ENCODE measurements around the gene CDH1.

CDH1 gene

DNA sequence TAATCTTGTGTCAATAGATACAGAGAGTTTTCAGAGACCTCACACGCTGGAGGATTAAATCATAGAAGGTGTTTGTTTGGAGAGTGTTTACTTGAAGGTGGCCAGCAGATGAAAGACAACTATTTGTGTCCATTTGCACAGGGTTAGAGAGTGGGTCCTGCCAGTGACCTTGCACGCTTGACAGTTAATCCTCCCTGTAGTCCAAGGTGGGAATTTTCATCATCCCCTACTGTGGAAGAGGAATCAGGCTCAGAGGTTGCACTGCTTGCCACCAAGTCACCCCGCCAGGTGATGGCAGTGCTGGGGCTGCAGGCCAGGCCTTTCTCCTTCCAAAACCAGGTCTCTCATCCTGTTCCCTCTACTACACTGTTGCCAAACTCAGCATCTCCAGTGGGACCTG is 12.3 kb downstream of the CDH1 start:
- Histone ChIP-seq H4K5ac (ENCODE audit: low read length) (no peak overlapping the region), H3K18ac (ENCODE audit: low read length) (no peak overlapping the region), H3K9ac (ENCODE audit: low read length) (no peak overlapping the region), H3K79me2 (ENCODE audit: control insufficient read depth, insufficient read depth, low read length) (peaks cover 19% of the 10 kb centered on the region), H3K4me3 (ENCODE audit: low read length) (no peak overlapping the region), H2BK120ac (ENCODE audit: low read depth, low read length) (no peak overlapping the region), H3K4me2 (ENCODE audit: low read length) (no peak overlapping the region), H3K27ac (ENCODE audit: low read depth, low read length) (no peak overlapping the region), H3K27me3 (ENCODE audit: insufficient read depth, low read length, poor library complexity) (no peaks in the 10 kb centered on the region), H4K8ac (ENCODE audit: low read depth, low read length) (no peak overlapping the region), H3K36me3 (ENCODE audit: control insufficient read depth, insufficient read depth, low read length) (peaks cover 1% of the 10 kb centered on the region), H3K4me1 (ENCODE audit: control insufficient read depth, low read depth, low read length) (peaks cover 2% of the 10 kb centered on the region), H2AK5ac (ENCODE audit: low read length) (no peak overlapping the region), H3K4ac (ENCODE audit: low read depth, low read length) (no peak overlapping the region), H2BK5ac (ENCODE audit: low read length) (no peak overlapping the region), H2BK15ac (replicated peaks; ENCODE audit: low read depth) (no peak overlapping the region), H3K79me1 (ENCODE audit: low read length) (peaks cover 1% of the 10 kb centered on the region), H3K23ac (ENCODE audit: low read length) (no peak overlapping the region), H3K56ac (ENCODE audit: low read length) (no peak overlapping the region)
- WGBS (ENCODE audit: extremely low coverage, insufficient coverage, low lambda C conversion rate): no CpG with 5 or more reads among the region's 3 CpGs
- peak; percentile 62 for DNase-seq

DNA sequence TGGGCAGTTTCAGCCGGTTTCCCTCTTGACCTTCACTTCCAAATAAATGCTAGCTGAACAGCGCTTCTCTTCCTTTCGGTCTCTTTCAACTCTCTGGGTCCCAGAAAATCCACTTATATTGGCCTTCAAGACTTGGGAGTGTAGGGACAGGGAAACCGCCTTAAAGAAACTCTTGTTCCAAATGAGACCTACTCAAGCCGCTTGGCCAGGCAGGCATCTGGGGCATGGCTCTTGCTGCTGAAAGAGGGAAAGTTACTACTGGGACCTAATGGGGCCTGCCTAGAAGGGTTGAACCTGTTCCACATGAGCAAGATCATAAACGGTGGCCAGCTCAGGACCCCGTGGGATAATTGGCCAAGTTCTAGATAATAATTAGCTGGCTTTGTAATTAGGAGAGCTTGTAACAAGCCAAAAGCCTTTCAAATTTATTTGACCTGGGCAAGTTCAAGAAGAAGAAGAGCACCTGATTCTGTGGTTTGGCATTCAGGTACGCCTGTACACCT is 13.2 kb downstream of the CDH1 start:
- no CpG with 5 or more reads among the region's 8 CpGs for WGBS (ENCODE audit: extremely low coverage, insufficient coverage, low lambda C conversion rate)
- Histone ChIP-seq H3K4me3 (ENCODE audit: low read length) (no peak overlapping the region), H3K4me1 (ENCODE audit: control insufficient read depth, low read depth, low read length) (peaks cover 2% of the 10 kb centered on the region)

DNA sequence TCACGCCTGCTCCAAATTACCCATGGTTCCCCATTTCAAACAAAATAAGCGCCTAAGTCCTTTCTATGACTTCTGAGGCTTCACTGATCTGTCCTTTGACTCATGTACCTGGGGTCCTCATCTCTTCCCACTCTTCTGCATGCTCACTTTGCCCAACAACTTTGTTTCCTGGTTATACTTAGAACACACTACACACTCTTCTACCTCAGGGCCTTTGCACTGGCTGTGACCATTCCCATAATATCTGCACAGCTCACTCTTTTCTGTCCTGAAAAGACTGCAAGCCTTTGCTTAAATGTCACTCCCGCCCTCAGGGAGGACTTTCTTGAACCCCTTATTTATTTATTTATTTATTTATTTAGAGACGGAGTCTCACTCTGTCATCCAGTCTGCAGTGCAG is 14.1 kb downstream of the CDH1 start:
- Histone ChIP-seq H3K4ac (ENCODE audit: low read depth, low read length) (no peak overlapping the region), H4K8ac (ENCODE audit: low read depth, low read length) (no peak overlapping the region), H2BK5ac (ENCODE audit: low read length) (no peak overlapping the region), H2BK15ac (replicated peaks; ENCODE audit: low read depth) (no peak overlapping the region), H3K4me1 (ENCODE audit: control insufficient read depth, low read depth, low read length) (peaks cover 2% of the 10 kb centered on the region), H3K36me3 (ENCODE audit: control insufficient read depth, insufficient read depth, low read length) (peaks cover 1% of the 10 kb centered on the region), H4K5ac (ENCODE audit: low read length) (no peak overlapping the region), H3K79me1 (ENCODE audit: low read length) (peaks cover 1% of the 10 kb centered on the region), H3K23ac (ENCODE audit: low read length) (no peak overlapping the region), H3K18ac (ENCODE audit: low read length) (no peak overlapping the region), H3K9ac (ENCODE audit: low read length) (no peak overlapping the region), H2BK120ac (ENCODE audit: low read depth, low read length) (no peak overlapping the region), H3K4me2 (ENCODE audit: low read length) (no peak overlapping the region), H3K79me2 (ENCODE audit: control insufficient read depth, insufficient read depth, low read length) (peaks cover 19% of the 10 kb centered on the region), H2AK5ac (ENCODE audit: low read length) (no peak overlapping the region), H3K27me3 (ENCODE audit: insufficient read depth, low read length, poor library complexity) (no peaks in the 10 kb centered on the region), H3K27ac (ENCODE audit: low read depth, low read length) (no peak overlapping the region), H3K56ac (ENCODE audit: low read length) (no peak overlapping the region), H3K4me3 (ENCODE audit: low read length) (no peak overlapping the region)
- DNase-seq: no peak
- WGBS (ENCODE audit: extremely low coverage, insufficient coverage, low lambda C conversion rate): no CpG with 5 or more reads among the region's 4 CpGs

More for the DNA sequence above, 13.2 kb downstream of the CDH1 start:
- H2AK5ac ChIP-seq (ENCODE audit: low read length): no peak overlapping the region
- no peaks in the 10 kb centered on the region for H3K27me3 ChIP-seq (ENCODE audit: insufficient read depth, low read length, poor library complexity)
- H3K36me3 ChIP-seq (ENCODE audit: control insufficient read depth, insufficient read depth, low read length): peaks cover 1% of the 10 kb centered on the region
- H2BK15ac ChIP-seq (replicated peaks; ENCODE audit: low read depth): no peak overlapping the region
- no peak overlapping the region for H3K23ac ChIP-seq (ENCODE audit: low read length)
- no peak overlapping the region for H3K56ac ChIP-seq (ENCODE audit: low read length)
- no peak overlapping the region for H2BK120ac ChIP-seq (ENCODE audit: low read depth, low read length)
- no peak overlapping the region for H3K9ac ChIP-seq (ENCODE audit: low read length)
- DNase-seq: no peak
- H3K79me1 ChIP-seq (ENCODE audit: low read length): peaks cover 1% of the 10 kb centered on the region
- no peak overlapping the region for H4K8ac ChIP-seq (ENCODE audit: low read depth, low read length)
- H4K5ac ChIP-seq (ENCODE audit: low read length): no peak overlapping the region
- H3K79me2 ChIP-seq (ENCODE audit: control insufficient read depth, insufficient read depth, low read length): peaks cover 20% of the 10 kb centered on the region
- no peak overlapping the region for H3K4ac ChIP-seq (ENCODE audit: low read depth, low read length)
- no peak overlapping the region for H3K18ac ChIP-seq (ENCODE audit: low read length)
- no peak overlapping the region for H3K27ac ChIP-seq (ENCODE audit: low read depth, low read length)
- no peak overlapping the region for H2BK5ac ChIP-seq (ENCODE audit: low read length)
- H3K4me2 ChIP-seq (ENCODE audit: low read length): no peak overlapping the region

DNA sequence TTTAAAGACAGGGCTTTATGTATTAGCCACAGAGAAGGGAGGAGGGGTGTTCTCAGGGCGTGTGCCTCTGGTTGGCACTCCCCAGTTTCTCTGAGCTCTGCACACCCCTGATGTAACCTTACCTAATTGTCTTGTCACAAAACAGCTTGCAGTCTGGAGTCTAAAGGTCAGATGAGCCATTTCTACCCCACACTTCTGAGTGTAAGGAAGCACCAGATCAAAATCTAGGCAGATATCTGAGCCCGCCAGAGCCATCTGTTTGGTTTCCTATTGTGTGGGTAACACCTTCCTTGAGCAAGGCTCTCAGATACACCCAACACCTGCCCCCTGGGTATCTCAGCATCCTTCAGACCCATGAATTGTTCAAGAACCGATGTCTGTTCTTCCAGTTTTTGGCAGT is 15.5 kb downstream of the CDH1 start:
- H3K79me1 ChIP-seq (ENCODE audit: low read length): peaks cover under 1% of the 10 kb centered on the region
- H2AK5ac ChIP-seq (ENCODE audit: low read length): no peak overlapping the region
- no peak overlapping the region for H3K18ac ChIP-seq (ENCODE audit: low read length)
- H3K79me2 ChIP-seq (ENCODE audit: control insufficient read depth, insufficient read depth, low read length): peaks cover 15% of the 10 kb centered on the region
- H3K27ac ChIP-seq (ENCODE audit: low read depth, low read length): no peak overlapping the region
- no peak overlapping the region for H3K4me2 ChIP-seq (ENCODE audit: low read length)
- H3K9ac ChIP-seq (ENCODE audit: low read length): no peak overlapping the region
- H2BK15ac ChIP-seq (replicated peaks; ENCODE audit: low read depth): no peak overlapping the region
- no peak overlapping the region for H2BK120ac ChIP-seq (ENCODE audit: low read depth, low read length)
- no peak overlapping the region for H4K5ac ChIP-seq (ENCODE audit: low read length)
- DNase-seq: peak; percentile 33
- H3K4me3 ChIP-seq (ENCODE audit: low read length): no peak overlapping the region
- peaks cover 2% of the 10 kb centered on the region for H3K4me1 ChIP-seq (ENCODE audit: control insufficient read depth, low read depth, low read length)
- H3K36me3 ChIP-seq (ENCODE audit: control insufficient read depth, insufficient read depth, low read length): peaks cover 1% of the 10 kb centered on the region
- WGBS (ENCODE audit: extremely low coverage, insufficient coverage, low lambda C conversion rate): no CpG with 5 or more reads among the region's 3 CpGs
- H4K8ac ChIP-seq (ENCODE audit: low read depth, low read length): no peak overlapping the region
- H2BK5ac ChIP-seq (ENCODE audit: low read length): no peak overlapping the region
- H3K4ac ChIP-seq (ENCODE audit: low read depth, low read length): no peak overlapping the region
- H3K23ac ChIP-seq (ENCODE audit: low read length): no peak overlapping the region
- no peaks in the 10 kb centered on the region for H3K27me3 ChIP-seq (ENCODE audit: insufficient read depth, low read length, poor library complexity)
- H3K56ac ChIP-seq (ENCODE audit: low read length): no peak overlapping the region

DNA sequence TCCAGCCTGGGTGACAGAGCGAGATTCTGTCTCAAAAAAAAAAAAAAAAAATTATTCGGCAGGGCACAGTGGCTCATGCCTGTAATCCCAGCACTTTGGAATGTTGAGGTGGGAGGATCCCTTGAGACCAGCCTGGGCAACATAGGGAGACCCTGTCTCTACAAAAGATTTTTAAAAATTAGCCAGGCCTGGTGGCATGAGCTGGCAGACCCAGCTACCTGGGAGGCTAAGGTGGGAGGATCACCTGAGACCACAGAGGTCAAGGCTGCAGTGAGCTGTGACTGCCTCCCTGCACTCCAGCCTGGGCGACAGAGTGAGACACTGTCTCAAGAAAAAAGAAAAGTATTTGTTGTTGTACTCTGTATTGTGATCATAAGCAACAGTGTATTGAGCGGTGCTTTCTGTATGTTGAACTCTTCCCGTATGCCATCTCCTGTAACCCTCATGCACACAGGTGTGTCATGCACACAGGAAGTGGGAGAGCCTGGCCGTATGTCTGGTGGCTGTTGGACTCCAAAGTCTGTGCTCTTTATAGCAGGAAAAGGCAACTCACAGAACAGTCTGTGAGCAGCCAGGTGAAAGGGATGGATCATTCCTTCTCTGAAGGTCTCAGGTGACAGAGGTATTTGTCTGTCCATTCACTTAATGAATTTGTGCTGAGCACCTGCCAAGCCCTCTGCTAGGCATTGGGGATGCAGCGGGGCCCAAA is 17.1 kb downstream of the CDH1 start:
- Histone ChIP-seq H3K4me2 (ENCODE audit: low read length) (no peak overlapping the region), H3K9ac (ENCODE audit: low read length) (no peak overlapping the region), H3K27ac (ENCODE audit: low read depth, low read length) (no peak overlapping the region), H2BK5ac (ENCODE audit: low read length) (no peak overlapping the region), H3K4me3 (ENCODE audit: low read length) (no peak overlapping the region), H3K79me1 (ENCODE audit: low read length) (no peaks in the 10 kb centered on the region), H3K56ac (ENCODE audit: low read length) (no peak overlapping the region), H2AK5ac (ENCODE audit: low read length) (no peak overlapping the region), H3K79me2 (ENCODE audit: control insufficient read depth, insufficient read depth, low read length) (peaks cover 15% of the 10 kb centered on the region), H4K8ac (ENCODE audit: low read depth, low read length) (no peak overlapping the region), H3K4ac (ENCODE audit: low read depth, low read length) (no peak overlapping the region), H3K27me3 (ENCODE audit: insufficient read depth, low read length, poor library complexity) (no peaks in the 10 kb centered on the region), H3K18ac (ENCODE audit: low read length) (no peak overlapping the region), H2BK120ac (ENCODE audit: low read depth, low read length) (no peak overlapping the region), H3K23ac (ENCODE audit: low read length) (peak overlapping the region; percentile 45), H2BK15ac (replicated peaks; ENCODE audit: low read depth) (no peak overlapping the region), H3K4me1 (ENCODE audit: control insufficient read depth, low read depth, low read length) (peaks cover 2% of the 10 kb centered on the region), H4K5ac (ENCODE audit: low read length) (no peak overlapping the region), H3K36me3 (ENCODE audit: control insufficient read depth, insufficient read depth, low read length) (peaks cover 1% of the 10 kb centered on the region)
- no CpG with 5 or more reads among the region's 7 CpGs for WGBS (ENCODE audit: extremely low coverage, insufficient coverage, low lambda C conversion rate)
- no peak for DNase-seq

Measured in mesendoderm (in vitro differentiated cells).